ENCODE results near the gene TRIM41. TPM values are rescaled to one million over a fixed set of nuclear protein-coding genes. Genes with fewer than 3 reads are reported as not detected.
A peak's percentile ranks its signal among the peaks of the same experiment; 100 is the strongest.

Gene TRIM41
- total RNA-seq, 2 donors from 2014 or later: 29.5 to 50.6 TPM

GRCh38 chr5:181188700-181189362 lies 34.2 kb upstream of the TRIM41 start:
- H3K4me3 Mint-ChIP-seq: peak overlapping the region; percentile 89
- H3K27ac Mint-ChIP-seq: peak overlapping the region; percentile 90 to 100
- H3K27me3 Mint-ChIP-seq: no peaks in the 10 kb centered on the region
- peaks cover 52% of the 10 kb centered on the region in 2 donors for H3K4me1 Mint-ChIP-seq (ENCODE audit: low read depth in 2 of 2)
- ATAC-seq (peak; percentile 1 to 29), DNase-seq (ENCODE audit: low spot score) (peak; percentile 82)
- no peaks in the 10 kb centered on the region for H3K36me3 Mint-ChIP-seq
- H3K9me3 Mint-ChIP-seq: no peaks in the 10 kb centered on the region

DNA sequence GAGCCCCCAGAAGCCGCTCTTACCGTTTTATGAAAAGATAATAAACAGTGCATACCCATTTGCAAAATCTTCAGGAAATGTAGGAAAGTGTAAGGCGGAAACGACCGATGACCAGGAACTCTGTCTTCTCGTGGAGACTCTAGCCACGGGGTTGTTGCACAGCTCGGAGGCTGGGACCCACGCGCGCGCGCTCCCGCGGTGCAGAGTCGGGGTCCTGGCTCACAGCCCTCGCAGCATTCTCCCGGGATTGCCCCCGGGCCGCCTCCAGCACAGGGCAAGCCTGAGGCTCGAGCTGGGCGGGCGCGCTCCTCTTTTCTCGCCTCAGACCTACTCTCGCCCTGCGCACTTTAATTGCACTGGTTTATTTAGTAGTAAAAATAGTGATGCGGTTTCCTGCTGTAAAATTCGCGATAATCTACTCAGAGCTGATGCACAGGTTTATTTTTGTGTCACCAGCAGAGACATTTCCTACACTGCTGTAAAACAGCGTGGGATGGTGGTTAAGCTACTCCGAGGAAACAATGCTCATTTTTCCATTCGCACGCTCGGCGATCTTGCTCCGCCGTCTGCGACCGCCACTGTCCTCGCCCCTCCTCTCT lies 33.6 kb upstream of the TRIM41 start:
- H3K9me3 Mint-ChIP-seq: no peaks in the 10 kb centered on the region
- H3K27ac Mint-ChIP-seq: peak overlapping the region; percentile 90 to 100
- no peak for DNase-seq (ENCODE audit: low spot score)
- H3K4me1 Mint-ChIP-seq (ENCODE audit: low read depth in 2 of 2): peaks cover 47 to 49% of the 10 kb centered on the region in 2 donors
- ATAC-seq: no peak
- H3K36me3 Mint-ChIP-seq: no peaks in the 10 kb centered on the region
- peak overlapping the region; percentile 89 for H3K4me3 Mint-ChIP-seq
- H3K27me3 Mint-ChIP-seq: no peaks in the 10 kb centered on the region

DNA sequence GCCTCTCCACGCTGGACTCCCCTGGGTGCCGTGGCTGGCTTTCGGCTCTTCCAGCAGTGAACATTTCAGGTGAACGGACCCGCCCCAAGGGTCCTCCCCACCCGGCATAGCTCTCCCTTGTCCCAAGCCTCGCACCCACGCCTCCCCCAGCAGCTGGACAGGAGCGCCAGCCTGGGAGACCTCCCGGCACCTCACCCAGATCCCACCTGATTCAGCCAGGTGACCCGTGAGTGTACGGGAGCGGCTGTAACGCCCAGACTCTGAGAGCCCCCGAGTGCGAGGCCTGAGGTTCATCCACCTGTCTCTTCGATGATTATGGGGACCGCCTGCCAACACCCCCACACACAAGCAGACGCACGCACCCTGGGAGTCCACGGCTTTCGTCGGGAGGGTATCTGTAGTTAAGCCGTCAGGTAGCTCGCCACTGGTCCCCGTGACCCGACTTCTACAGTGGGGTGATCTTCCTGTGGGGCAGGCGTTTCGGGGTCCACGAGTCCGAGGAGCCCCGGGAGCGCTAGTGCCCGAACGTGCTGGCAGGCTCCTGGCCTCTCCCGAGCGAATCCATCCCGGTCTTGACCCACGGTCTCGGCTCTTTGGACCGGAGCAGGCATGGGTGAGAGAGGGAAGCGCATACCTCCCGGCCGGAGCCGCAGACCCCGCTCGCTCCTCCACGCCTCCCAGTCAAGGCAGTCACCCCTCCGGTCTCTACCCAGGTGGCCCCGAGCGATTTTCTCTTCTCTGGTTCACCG lies 32.9 kb upstream of the TRIM41 start:
- Mint-ChIP-seq H3K27ac (peak overlapping the region; percentile 90 to 100), H3K4me3 (peak overlapping the region; percentile 89), H3K9me3 (no peaks in the 10 kb centered on the region), H3K36me3 (no peaks in the 10 kb centered on the region), H3K27me3 (no peaks in the 10 kb centered on the region), H3K4me1 (ENCODE audit: low read depth in 2 of 2) (peaks cover 45 to 49% of the 10 kb centered on the region in 2 donors)
- no peak for DNase-seq (ENCODE audit: low spot score)
- no peak for ATAC-seq

GRCh38 chr5:181190711-181191525 lies 32.2 kb upstream of the TRIM41 start:
- Mint-ChIP-seq H3K9me3 (no peaks in the 10 kb centered on the region), H3K36me3 (no peaks in the 10 kb centered on the region), H3K4me1 (ENCODE audit: low read depth in 2 of 2) (peaks cover 45 to 49% of the 10 kb centered on the region in 2 donors), H3K27ac (peak overlapping the region; percentile 90 to 100), H3K27me3 (no peaks in the 10 kb centered on the region), H3K4me3 (peak overlapping the region; percentile 89)
- DNase-seq (ENCODE audit: low spot score): no peak
- peak; percentile 12 to 21 for ATAC-seq

DNA sequence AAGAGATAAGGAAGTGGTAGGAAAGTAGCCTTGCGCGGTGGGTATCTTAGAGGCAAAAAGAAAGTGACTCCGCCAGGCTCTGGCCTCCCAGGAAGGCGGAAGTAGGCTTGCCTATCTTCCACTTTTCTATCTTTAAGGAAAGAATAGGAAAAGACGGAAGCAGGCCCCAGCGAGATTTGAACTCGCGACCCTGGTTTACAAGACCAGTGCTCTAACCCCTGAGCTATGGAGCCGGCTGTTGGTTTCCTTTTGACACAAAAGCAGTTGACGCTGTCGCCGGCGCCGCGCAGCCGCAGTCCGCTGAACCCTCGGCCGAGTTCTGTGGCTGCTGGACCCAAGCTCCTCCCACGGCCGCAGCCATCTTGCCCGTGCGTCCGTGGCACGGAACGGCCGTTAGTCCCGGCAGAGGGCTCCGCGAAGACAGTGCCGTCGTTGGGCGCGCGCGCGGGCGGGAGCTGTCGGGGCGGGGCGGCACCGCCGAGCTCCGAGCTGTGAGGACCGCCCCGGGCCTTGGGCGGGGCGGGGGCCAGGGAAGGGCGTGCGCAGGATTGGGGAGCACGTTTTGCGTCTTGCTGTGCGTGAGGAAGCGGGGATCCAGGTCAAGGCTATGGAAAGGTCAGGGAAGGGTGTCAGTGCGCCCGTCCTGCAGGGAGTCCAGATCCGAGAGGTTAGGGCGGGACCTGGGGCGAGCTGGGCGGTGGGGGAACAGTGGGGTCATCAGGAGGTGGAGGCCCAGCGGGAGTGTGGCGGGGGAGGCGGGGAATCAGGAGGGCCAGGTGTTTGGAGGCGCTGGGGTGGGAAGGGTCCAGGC lies 31.4 kb upstream of the TRIM41 start:
- ATAC-seq (peak; percentile 87 to 90), DNase-seq (ENCODE audit: low spot score) (peak; percentile 95)
- peaks cover 45 to 49% of the 10 kb centered on the region in 2 donors for H3K4me1 Mint-ChIP-seq (ENCODE audit: low read depth in 2 of 2)
- no peaks in the 10 kb centered on the region for H3K27me3 Mint-ChIP-seq
- no peaks in the 10 kb centered on the region for H3K36me3 Mint-ChIP-seq
- H3K4me3 Mint-ChIP-seq: peak overlapping the region; percentile 89
- H3K27ac Mint-ChIP-seq: peak overlapping the region; percentile 90 to 100
- H3K9me3 Mint-ChIP-seq: no peaks in the 10 kb centered on the region

- Mint-ChIP-seq H3K27me3 (peaks cover 0 to 4% of the 10 kb centered on the region in 2 donors), H3K9me3 (no peaks in the 10 kb centered on the region), H3K36me3 (no peaks in the 10 kb centered on the region), H3K4me3 (peak overlapping the region; percentile 89), H3K27ac (peak overlapping the region; percentile 90 to 100), H3K4me1 (ENCODE audit: low read depth in 2 of 2) (peaks cover 45 to 47% of the 10 kb centered on the region in 2 donors)
- DNase-seq (ENCODE audit: low spot score): no peak
- no peak for ATAC-seq
These were observed 30.6 kb upstream of the TRIM41 start for GRCh38 chr5:181192337-181193046.

DNA sequence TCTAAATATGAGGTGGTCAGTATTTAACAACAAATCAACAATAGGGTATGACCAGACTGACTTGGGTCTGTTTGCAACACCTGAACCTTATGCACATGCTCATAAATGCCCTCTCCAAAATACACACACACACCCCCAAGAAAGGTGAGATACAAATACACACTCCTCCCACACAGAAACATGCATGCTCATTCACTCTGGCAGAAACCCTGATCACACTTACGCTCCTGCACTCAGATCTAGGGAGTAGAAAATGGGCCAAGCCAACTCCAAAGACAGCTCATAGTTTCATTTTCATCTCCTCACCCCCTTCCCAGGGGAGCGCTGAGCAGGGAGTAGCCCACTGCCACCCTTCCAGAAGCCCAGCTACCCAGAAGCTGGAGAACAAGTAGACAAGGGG lies 29.4 kb upstream of the TRIM41 start:
- Mint-ChIP-seq H3K36me3 (no peaks in the 10 kb centered on the region), H3K4me1 (ENCODE audit: low read depth in 2 of 2) (peaks cover 33 to 35% of the 10 kb centered on the region in 2 donors), H3K27ac (no peak overlapping the region), H3K4me3 (peak overlapping the region; percentile 32), H3K9me3 (no peaks in the 10 kb centered on the region), H3K27me3 (peaks cover 0 to 4% of the 10 kb centered on the region in 2 donors)
- DNase-seq (ENCODE audit: low spot score) (no peak), ATAC-seq (no peak)

DNA sequence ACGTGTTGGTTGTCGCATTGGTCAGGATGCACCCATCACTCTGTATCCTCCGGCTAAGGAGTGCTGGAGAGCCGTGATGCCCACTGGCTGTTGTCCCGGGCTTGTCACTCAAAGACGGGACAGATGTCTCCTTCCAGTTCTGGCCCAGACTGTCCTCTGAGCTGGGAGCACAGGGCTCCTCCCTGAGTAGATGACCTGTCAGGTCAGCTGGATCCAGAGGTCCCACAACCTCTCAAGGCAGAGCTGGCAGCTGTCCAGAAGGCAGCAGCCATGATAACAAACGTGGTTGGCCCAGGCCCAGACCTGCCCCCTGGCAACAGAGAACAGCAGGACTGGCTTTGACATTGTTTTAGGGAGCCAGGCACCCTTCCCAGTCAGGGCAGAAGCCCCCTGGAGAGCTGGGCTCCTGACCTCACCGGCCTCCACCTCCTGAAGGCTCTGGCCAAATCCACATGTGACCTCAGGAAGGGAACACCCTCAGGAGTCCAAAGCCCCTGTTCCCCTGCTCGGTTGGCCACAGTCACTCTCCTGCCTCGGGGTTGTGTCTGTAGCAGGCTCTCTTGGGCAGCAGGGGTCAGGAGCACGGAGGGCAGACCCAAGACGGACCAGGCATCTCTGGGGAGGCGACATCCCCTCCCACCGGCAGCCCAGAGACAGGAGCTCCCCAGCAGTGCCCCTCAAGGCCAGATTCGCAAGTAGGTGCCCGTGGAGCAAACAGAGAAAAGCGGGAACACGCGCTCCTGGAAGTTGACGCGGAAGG lies 28.4 kb upstream of the TRIM41 start:
- no peak overlapping the region for H3K4me3 Mint-ChIP-seq
- H3K9me3 Mint-ChIP-seq: no peaks in the 10 kb centered on the region
- H3K4me1 Mint-ChIP-seq (ENCODE audit: low read depth in 2 of 2): peaks cover 28 to 30% of the 10 kb centered on the region in 2 donors
- H3K27ac Mint-ChIP-seq: no peak overlapping the region
- DNase-seq (ENCODE audit: low spot score) (no peak), ATAC-seq (no peak)
- peaks cover 0 to 4% of the 10 kb centered on the region in 2 donors for H3K27me3 Mint-ChIP-seq
- no peaks in the 10 kb centered on the region for H3K36me3 Mint-ChIP-seq

DNA sequence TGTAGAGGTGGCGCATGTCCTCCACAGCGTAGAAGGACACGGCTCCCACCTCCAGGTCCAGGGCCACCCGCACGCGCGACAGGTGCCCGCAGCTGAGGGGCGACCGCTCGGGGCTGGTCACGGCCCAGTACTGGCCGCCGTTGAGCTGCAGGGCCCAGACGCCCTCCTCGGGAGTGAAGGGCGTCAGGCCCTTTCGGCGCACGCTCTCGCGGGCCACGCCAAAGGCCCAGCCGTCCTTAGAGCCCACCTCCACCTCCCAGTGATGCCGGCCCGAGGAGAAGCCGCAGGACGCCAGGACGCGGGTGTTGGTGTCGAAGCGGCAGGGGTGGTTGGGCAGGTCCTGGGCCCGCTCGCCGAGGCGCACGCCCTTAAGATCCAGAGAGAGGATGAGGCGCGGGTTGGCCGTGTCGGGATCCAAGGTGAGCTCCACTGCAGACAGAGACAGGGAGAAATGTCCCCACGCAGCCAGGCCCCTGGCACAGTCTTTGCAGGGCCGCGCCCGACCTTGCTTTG lies 27.8 kb upstream of the TRIM41 start:
- no peaks in the 10 kb centered on the region for H3K36me3 Mint-ChIP-seq
- H3K27me3 Mint-ChIP-seq: peaks cover 0 to 4% of the 10 kb centered on the region in 2 donors
- H3K27ac Mint-ChIP-seq: no peak overlapping the region
- DNase-seq (ENCODE audit: low spot score) (no peak), ATAC-seq (no peak)
- H3K4me3 Mint-ChIP-seq: no peak overlapping the region
- no peaks in the 10 kb centered on the region for H3K9me3 Mint-ChIP-seq
- peaks cover 21 to 25% of the 10 kb centered on the region in 2 donors for H3K4me1 Mint-ChIP-seq (ENCODE audit: low read depth in 2 of 2)

- Mint-ChIP-seq H3K4me3 (no peak overlapping the region), H3K36me3 (no peaks in the 10 kb centered on the region), H3K27ac (no peak overlapping the region), H3K27me3 (peaks cover 4 to 5% of the 10 kb centered on the region in 2 donors), H3K9me3 (no peaks in the 10 kb centered on the region), H3K4me1 (ENCODE audit: low read depth in 2 of 2) (peaks cover 4 to 6% of the 10 kb centered on the region in 2 donors)
- DNase-seq (ENCODE audit: low spot score) (no peak), ATAC-seq (no peak)
These were observed 25.6 kb upstream of the TRIM41 start for GRCh38 chr5:181197326-181197951.

DNA sequence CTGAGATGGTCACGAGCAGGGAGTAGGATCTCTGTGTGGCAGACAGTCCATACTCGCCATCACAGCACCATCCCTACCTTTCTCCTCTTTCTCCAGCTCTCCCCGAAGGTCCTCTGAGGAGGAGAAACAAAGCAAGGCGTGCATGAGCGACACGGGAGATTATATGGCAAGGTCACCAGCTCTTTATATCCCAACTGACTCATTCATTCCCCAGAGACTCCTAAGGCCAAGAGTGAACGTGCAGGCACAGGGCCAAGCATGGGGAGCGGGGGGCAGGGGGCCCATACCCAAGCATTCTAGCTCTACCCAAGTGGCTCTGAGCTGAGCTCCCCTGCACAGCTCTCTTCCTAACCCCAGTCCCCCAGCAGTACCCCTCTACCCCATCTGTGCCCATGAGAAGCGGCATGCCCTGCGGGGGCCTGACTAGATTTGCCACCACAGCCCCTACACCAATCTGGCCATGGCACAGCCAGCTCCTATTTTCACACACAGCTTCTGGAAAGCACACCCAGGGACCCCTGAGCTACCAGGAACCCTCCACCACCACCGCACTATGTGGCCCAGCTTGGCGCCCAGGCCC lies 24.9 kb upstream of the TRIM41 start:
- Mint-ChIP-seq H3K27me3 (peaks cover 4 to 8% of the 10 kb centered on the region in 2 donors), H3K4me3 (no peak overlapping the region), H3K4me1 (ENCODE audit: low read depth in 2 of 2) (no peaks in the 10 kb centered on the region), H3K9me3 (no peaks in the 10 kb centered on the region), H3K27ac (no peak overlapping the region), H3K36me3 (no peaks in the 10 kb centered on the region)
- ATAC-seq (peak in 1 of 2 donors; percentile 7), DNase-seq (ENCODE audit: low spot score) (no peak)

Measured in natural killer cell treated with Interleukin-12 subunit alpha and Interleukin-12 subunit beta and Interleukin-15 and Interleukin-18, amount 100 ng/mL, for 72 hours (primary cell).